Hematopoietic multipotent progenitor cell treated with erythropoietin and hydrocortisone succinate and interleukin-3 and kit ligand, for 17 days (in vitro differentiated cells): ENCODE measurements around the gene MICAL3.
"Not testable (repeated sequence)": the region's sequence is repeated elsewhere in the genome, so short reads cannot be mapped to it uniquely, and the experiment has no call there.

Experiments
- DNase-seq: peaks from one replicate; pipeline ENCODE4 v3.0.0-alpha.2; 2015; ENCODE audit warnings: low spot score

The MICAL3 gene

DNA sequence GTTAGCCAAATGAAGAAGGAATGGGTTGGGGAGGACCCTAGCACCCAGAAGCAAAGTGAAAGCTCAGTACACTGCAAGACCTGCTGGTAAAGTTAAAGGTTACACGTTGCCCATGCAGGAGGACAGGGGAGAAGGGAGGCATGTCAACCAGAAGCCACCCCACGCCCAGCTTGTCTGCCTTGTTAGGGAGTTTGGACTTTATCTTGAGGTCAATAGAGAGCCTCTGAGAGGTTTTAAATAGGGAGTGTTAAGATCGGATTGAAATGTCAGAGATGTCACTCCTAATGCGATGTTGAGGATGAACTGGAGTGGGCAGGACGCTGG is 34.7 kb upstream of the MICAL3 start:
- no peak for DNase-seq

DNA sequence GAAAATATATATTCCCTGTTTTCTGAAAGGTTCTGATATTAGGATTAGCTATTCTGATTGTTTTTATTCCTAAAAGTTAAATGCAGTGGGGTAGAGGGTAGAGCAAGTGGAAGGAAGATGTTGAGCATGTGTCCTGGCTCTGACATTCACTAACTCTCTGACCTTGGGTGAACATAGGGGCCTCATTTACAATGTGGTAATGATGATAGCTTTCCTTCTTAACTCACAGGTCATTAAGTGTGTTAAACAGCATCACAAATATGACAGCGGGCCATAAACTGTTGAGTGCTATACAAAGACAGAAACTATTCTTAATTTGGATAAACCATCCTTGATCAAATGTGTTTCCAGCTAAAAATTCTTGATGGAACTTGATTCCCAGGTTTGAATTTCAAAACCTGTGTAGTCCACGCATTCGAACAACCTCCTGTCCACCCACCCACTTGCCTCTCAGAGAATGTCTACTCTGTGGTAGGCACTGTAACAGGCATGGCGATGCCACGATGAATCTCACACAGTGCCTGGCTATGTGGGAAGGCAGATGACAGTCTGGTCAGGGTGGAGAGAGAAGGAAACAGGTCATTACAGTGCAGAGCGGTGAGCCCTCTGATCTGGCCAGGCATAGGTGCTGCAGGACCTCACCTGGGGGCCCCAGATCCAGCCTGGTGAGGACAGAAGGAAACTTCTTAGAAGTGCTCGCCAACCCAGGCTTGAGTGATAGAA is 34.2 kb upstream of the MICAL3 start:
- no peak for DNase-seq

DNA sequence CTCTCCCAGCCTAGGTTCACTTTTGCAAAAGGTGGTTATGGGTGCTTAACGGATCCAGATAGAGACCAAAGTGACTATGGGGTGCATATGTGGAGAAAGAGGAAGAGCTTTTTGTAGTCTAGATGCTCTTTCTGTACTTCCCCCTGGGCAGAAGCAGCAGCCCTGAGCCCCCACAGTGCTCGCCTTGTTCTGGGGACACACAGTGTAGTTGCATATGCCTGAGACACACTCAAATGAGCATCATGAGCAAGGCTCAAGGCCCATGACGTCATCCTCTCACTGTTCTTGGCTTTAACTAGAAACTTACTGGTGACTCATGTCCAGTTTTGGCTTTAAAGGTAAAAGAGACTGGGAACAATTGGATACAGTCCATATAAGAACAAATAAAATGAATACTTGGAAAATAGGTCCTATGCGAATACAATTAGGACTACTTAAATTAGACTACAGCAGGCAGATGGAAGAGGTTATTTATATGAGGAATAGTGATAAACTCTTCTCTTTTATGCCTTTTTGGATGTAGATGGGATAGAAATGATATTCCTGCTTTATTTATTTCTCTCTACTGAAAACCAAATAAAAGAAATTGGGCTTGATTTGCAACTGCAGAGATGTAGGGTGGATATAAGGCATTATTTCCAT is 33.3 kb upstream of the MICAL3 start:
- no peak for DNase-seq

DNA sequence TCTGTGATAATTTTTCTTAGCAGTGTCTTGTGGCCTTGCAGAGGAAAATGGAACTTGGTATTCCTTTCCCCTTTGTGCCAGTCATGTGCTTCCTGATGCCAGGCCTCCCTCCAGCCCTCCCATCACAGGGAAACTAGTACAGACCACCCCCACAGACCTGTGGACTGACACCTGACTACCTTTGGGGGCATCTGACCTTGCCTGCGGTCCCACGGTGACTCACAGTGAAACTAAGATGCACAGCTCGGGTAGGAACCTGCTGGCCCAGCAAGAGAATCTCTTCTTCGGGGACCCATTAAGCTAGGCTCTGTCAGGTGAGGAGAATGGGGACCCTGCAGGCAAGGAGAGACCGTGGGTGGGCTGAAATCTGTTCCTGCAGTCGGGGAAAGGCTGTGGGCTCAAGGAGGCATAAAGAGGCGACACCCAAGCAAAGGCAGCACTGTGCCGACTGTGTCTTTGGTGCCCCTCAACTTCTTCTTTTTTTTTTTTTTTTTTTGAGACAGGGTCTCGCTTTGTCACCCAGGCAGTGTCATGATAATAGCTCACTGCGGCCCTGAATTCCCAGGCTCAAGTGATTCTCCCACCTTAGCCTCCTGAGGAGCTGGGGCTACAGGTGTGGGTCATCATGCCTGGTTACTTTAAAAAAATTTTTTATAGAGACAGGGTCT is 32.6 kb upstream of the MICAL3 start:
- DNase-seq: no peak

DNA sequence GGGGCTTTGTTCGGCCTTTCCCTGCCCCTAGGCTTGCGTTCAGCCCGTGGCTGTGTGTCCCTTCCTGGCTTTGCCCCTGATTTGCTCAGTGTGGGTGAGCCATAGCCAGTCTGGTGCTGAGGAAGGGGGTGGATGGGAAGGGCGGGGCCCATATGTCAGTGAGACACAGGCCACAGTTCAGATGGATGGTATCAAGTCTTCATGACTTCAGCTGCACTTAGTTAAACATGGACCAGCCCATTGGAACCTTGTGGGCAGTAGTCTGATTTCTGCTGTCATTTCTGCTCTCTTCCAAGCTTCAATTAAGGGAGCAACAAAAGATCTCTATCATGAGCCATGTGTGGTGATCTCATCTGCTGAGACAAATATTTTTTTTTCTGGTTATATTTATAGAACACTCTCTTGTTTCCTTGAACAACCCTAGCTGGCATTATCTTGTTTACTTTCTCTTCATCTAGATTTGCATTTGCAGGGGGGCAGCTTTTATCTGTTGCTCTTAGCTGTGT is 31.9 kb upstream of the MICAL3 start:
- DNase-seq: no peak

DNA sequence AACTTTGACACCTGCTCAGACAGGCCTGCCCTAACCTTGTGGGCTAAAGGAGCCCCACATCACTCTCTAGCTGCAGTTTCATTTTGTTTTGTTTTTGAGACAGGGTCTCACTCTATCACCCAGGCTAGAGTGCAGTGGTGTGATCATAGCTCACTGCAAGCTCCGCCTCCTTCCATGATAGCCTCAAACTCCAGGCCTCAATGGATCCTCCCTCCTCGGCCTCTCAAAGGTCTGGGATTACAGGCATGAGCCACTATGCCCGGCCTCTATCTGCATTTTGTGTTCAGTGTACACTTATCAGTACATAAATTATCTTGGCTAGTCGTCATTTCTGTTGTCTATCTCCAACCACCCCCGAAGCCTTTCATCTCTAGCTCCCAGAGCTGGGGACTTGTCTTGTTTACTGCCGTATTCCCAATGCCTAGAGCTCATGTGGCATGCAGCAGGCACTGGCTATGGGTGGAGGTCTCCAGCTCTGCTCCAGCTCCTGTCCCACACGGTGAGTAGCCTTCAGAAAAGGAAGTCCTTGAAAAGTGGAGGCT is 31.3 kb upstream of the MICAL3 start:
- no peak for DNase-seq

DNA sequence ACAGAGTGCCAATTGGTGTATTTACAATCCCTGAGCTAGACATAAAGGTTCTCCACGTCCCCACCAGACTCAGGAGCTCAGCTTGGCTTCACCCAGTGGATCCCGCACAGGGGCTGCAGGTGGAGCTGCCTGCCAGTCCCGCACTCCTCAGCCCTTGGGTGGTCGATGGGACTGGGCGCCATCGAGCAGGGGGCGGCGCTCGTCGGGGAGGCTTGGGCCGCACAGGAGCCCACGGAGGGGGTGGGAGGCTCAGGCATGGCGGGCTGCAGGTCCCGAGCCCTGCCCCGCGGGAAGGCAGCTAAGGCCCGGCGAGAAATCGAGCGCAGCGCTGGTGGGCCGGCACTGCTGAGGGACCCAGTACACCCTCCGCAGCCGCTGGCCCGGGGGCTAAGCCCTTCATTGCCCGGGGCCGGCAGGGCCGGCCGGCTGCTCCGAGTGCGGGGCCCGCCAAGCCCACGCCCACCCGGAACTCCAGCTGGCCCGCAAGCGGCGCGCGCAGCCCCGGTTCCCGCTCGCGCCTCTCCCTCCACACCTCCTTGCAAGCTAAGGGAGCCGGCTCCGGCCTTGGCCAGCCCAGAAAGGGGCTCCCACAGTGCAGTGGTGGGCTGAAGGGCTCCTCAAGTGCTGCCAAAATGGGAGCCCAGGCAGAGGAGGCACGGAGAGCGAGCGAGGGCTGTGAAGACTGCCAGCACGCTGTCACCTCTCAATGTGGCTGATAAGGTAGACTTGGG is 29.0 kb upstream of the MICAL3 start:
- DNase-seq: not testable (repeated sequence)

DNA sequence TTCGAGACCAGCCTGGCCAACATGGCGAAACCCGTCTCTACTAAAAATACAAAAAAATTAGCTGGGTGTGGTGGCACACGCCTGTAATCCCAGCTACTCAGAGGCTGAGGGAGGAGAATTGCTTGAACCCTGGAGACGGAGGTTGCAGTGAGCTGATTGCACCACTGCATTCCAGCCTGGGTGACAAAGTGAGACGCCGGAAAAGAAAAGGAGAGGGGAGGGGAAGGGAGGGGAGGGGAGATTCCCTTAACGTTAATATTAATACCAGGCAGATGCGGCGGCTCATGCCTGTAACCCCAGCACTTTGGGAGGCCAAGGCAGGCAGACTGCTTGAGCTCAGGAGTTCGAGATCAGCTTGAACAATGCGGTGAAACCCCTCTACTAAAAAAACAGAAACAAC is 26.8 kb upstream of the MICAL3 start:
- not testable (repeated sequence) for DNase-seq

DNA sequence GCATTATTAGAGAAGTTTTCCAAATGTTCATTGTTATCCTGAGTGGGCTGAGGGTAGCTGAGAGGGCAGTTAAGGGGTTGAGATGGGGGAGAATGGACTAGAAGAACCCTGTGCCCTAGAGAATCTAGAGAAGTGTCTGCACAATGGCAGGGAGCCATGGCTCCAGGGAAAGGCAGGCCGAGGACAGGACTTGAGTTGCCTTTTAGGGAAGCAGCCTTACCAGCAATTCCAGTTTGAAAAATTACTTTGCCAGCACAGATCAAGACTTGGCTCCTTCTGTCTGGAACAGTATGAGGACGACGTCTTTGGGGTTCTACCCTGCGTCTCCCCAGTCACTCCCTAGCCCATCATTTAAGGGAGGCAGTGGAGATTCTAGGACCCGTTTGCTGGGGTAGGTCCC is 25.7 kb upstream of the MICAL3 start:
- no peak for DNase-seq

DNA sequence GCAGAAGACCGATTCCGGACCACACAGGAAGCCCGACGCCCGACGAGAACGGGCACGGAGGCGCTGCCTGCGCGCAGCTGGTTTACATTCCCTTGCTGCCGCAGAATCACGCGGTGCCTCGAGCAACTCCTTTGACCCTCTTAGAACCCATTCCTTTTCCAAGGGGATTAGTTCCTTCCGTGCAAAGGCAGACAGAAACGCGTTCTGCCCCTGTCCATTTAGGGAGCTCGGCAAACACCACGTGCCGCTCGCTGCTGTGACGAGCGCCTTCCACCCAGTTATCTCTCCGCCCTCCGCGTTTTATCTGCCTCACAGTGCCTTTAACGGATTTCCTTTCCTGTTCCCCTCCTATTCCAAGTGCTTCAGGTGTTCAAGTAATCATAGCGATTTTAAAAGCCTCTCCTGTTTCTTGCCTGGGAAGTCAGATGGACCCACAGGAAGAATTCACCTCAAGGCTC is 24.1 kb upstream of the MICAL3 start:
- no peak for DNase-seq

DNA sequence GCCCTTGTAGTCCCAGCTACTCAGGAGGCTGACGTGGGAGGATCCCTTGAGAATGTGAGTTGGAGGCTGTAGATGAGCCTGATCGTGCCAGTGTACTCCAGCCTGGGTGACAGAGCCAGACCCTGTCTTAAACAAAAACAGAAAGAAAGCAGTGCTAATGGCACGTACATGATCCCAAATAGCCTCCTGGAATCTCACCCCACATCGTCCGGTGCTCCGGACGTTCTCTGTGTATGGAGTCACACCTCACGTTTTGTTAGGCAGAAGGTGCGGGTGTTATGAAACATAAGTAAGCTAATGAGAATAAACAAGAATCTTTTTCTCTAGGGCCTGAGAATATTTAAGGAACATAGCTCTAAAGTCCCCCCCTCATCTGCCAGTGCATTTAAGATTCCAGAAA is 23.7 kb upstream of the MICAL3 start:
- DNase-seq: no peak

DNA sequence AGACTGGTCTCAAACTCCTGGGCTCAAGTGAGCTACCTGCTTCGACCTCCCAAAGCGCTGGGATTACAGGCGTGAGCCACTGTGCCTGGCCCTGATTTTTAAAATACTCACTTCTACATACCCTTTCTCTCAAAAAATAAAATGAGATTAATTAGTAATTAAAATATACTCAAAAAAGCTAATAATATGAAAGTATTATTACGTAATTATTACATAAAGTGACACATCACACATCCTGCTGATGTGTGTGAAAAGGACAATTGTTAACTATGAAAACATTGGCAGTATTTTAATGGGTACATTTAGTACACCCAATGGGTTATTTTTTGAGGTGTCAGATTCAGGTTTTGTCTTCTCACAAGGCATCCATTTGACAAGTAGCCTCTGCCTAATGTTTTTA is 21.4 kb upstream of the MICAL3 start:
- DNase-seq: no peak

DNA sequence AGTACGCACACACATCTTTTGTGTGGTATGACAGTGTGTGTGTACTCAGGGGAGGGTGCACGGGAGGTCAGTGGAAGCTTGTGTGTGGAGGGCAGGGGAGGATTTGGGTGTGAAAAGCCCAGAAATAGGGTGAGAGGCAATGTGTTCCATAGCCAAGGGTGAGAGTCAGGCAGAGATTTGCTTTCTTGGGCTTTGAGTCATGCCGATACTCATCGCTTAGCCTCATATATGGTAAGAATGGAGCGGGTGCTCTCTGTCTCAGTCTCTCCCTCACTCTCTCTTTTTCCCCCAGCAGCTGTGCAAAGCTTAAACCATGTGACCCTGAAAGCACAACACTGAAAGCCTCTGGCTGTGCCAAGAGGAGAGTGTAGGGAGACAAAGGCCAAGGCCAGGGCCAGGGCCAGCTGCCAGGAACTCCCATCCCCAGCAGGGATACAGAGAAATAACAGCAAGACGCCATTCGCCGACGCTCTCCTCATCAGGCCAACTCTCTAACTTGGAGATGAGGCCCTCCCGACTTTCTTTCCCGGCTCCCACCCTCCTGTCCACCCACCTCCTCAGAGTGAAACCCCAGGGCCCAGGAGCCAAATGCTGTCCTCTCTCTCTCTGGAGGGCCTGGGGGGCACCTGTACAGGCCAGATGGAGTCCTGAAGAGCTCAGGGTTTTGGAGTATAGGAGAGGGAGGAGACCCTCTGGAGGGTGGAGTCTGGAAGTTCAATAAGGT is 20.3 kb upstream of the MICAL3 start:
- DNase-seq: no peak

DNA sequence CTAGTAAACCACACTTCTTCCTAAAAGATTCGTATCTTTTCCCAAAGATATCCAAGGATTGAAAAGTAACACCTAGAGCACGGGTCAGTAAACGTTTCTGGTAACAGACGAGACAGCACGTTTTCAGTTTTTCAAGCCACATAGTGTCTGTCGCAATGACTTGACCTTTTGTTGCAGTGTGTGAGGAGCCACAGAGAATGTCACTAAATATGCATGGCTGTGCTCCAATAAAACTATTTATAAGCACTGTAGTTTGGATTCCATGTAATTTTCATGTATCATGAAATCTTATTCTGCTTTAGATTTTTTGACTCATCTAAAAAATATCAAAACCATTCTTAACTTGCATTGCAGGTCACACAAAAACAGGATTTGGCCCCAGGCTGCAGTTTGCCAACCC is 18.3 kb upstream of the MICAL3 start:
- DNase-seq: no peak

DNA sequence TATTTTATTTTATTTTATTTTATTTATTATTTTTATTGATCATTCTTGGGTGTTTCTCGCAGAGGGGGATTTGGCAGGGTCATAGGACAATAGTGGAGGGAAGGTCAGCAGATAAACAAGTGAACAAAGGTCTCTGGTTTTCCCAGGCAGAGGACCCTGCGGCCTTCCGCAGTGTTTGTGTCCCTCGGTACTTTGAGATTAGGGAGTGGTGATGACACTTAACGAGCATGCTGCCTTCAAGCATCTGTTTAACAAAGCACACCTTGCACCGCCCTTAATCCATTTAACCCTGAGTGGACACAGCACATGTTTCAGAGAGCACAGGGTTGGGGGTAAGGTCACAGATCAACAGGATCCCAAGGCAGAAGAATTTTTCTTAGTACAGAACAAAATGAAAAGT is 16.5 kb upstream of the MICAL3 start:
- not testable (repeated sequence) for DNase-seq

DNA sequence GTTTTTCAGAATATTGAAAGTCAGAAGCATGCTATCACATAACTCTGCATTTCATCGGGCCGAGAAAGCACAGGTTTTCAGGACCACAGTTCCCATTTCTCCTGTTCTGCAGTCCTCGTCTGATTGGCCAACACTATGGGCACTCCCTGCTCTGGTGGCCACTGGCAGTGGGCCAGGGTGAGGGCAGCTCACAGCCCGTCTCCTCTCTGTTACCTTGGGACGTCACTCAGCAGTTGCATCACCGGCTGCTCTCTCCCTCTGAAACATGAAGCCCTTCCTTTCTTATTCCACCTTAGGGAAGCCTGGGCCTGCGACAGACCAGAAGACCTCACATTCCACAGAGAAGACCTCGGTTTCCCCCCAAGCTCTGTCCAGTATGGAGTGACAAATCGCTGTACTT is 11.4 kb upstream of the MICAL3 start:
- DNase-seq: no peak

DNA sequence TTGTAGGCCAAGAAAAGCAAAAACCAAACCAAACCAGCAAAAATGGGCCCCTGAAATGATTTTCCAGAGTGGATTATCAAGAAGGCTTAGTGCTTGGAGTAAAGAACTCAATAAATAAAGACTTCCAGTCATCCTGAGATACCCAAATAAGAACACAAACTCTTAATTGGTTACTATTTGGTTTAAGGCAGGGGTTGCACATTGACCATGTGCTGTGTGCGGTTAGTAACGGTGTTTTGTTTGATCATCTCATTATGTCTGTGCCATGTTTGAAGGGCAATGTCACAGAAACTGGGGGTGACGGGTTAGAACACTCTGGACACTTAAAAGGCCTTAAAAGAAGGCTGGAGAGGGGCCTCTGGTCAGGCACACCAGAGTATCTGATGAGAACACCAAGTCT is 9.7 kb upstream of the MICAL3 start:
- DNase-seq: no peak

DNA sequence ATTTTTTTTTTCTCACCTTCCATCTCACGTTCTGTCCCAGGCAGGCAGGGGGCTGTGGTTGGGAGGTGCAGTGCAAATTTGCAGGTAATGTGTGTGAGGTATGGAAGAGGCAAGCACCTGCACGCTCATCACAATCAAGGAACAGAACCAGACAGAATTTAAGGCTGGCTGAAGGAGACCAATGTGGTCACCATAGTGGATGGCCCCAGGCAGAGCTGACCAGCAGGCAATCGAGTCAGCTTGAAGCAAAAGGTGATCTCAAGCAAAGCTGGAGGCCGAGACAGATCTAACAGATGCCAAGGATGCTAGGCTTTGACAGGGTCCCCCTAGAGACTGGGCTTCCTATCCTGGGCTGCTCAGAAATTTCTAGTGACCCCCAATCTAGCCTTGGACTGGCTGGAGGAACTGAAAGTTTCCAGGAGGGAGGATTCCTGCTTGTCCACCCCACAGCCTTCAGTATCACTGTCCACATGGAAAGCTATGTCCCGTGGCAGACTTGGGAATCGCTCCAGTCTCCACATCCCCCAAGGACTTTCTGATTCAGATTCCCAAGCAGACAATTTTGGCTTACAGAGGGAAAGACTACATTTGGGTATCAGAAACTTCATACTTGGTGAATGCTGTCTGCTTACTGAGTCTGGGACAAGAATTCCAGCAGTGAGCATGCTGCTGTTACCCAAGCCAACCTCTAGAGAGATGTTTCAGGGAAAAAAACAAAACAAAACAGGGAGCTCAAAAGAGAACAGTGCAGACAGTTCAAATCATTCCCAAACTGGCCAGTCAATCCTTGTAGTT is 9.0 kb upstream of the MICAL3 start:
- DNase-seq: no peak

DNA sequence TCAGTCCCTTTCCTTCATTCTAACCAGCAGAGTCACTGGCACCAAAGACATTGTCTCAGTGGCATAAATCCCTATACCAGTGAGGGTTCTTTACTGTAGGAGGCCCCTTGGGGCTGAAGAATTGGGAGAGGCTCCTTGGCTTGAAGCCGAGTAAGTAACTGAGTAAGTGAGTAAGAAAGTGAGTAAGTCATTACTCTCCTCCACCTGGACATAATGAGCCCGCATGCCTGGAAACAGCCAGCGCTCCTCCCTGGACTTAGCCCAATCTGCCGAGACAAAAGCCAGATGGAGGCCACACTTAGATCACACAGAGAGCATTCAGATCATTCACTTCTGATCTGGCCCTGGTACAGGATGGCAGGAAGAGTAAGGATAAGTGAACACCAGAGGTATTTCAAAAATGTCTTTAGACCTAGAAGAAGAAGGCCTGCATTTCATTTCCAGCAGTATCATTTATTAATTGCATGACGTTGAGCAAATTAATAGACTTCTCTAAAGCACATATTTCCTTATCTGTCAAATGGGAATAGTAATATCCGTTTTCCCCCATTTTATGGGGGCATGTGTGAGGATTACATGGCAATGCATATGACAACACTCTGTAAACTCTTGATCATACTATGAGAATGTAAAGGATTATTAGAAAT is 8.2 kb upstream of the MICAL3 start:
- no peak for DNase-seq

DNA sequence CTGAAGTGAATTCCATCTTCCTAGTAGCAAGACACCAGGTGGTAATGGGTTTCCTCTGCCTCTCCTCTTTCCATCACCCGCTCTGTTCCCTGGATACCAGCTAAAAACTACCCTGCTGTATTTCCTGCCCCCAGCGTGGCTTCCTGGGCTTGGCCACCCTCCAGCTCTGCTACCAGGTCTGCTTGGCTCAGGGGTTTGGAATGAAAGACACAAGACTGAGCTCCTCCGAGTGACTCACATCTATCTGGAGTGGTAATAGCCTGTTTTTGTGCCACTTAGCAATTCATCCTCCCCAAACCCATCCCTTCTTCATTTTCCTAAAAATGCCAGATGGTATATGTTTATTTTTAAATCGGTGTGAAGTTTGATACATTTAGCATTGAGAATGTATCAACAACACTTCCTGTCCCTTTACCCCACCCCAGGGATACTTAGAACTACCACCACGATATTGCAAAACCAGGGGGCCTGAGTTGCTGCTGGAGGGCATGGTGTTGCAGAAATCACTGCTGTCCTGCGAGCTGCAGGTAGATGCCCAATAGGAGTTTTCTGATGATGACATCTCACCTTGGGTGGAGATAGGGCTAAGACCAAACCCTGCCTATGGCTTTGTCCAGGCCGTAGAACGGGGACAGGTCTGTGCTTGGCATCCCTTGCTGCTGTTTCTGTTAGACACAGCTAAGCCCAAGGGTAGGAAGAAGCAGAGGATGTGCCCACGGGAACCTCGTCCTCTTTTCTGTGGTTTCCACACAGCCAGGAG is 7.5 kb upstream of the MICAL3 start:
- DNase-seq: no peak
